Caco-2 (cell line): ENCODE data around the gene ANKLE1. TPM values are rescaled to one million over a fixed set of nuclear protein-coding genes. Genes with fewer than 3 reads are reported as not detected.

Experiments used
- BruUV-seq: library from RNA; stranded (reverse); fragments of 400-500 nt; replicated peaks from 2 replicates; lab custom pipeline; 2021; lab: Mats Ljungman, UMichigan
- CTCF ChIA-PET: fragments of 300-600 bp; sonication (Branson Sonifier 250); formaldehyde crosslinking; loops from one replicate; lab custom pipeline; 2022; ENCODE audit warnings: antibody characterized with exemption; lab: Charles Lee
- POLR2A ChIA-PET: fragments of 300-600 bp; sonication (Branson Sonifier 250); formaldehyde crosslinking; loops from one replicate; lab custom pipeline; 2022; ENCODE audit warnings: antibody characterized with exemption; lab: Charles Lee
- DNase-seq, 2 experiments: peaks; one replicate each; pipeline versions ENCODE4 v3.0.0 to v3.0.0-alpha.2; 2020 to 2022
- H3K27me3 ChIP-seq: replicated peaks from 2 replicates; pipeline ENCODE4 v1.6.0; 2011; ENCODE audit warnings: low read length; ENCODE audit not compliant: control insufficient read depth, insufficient read depth
- H3K36me3 ChIP-seq: 2 replicates; pipeline ENCODE4 v1.5.1; 2011; ENCODE audit warnings: low read length; ENCODE audit not compliant: control insufficient read depth, insufficient read depth
- H3K4me1 ChIP-seq: fragments of 250-450 bp; sonication (Bioruptor Pico); 2 replicates; pipeline ENCODE4 v1.5.1; 2020; ENCODE audit warnings: mild to moderate bottlenecking
- H3K4me3 ChIP-seq: 2 replicates; pipeline ENCODE4 v1.5.1; 2011; ENCODE audit warnings: low read depth, mild to moderate bottlenecking, control low read depth, low read length
- H3K9me3 ChIP-seq: fragments of 250-450 bp; sonication (Bioruptor Pico); 2 replicates; pipeline ENCODE4 v1.5.1; 2020; ENCODE audit warnings: mild to moderate bottlenecking, moderate library complexity
- H3K27ac Mint-ChIP-seq: one replicate; pipeline ENCODE4 v1.8.0; 2022; ENCODE audit warnings: mixed read lengths; ENCODE audit not compliant: unreplicated experiment
- H3K27me3 Mint-ChIP-seq: one replicate; pipeline ENCODE4 v1.8.0; 2022; ENCODE audit warnings: mixed read lengths; ENCODE audit not compliant: insufficient read depth, unreplicated experiment
- H3K36me3 Mint-ChIP-seq: one replicate; pipeline ENCODE4 v1.8.0; 2022; ENCODE audit warnings: mild to moderate bottlenecking, mixed read lengths; ENCODE audit not compliant: insufficient read depth, unreplicated experiment
- H3K4me1 Mint-ChIP-seq: one replicate; pipeline ENCODE4 v1.8.0; 2022; ENCODE audit warnings: low read depth, mixed read lengths; ENCODE audit not compliant: unreplicated experiment
- H3K4me3 Mint-ChIP-seq: one replicate; pipeline ENCODE4 v1.8.0; 2022; ENCODE audit warnings: mild to moderate bottlenecking, moderate library complexity, mixed read lengths; ENCODE audit not compliant: unreplicated experiment
- H3K9me3 Mint-ChIP-seq: one replicate; pipeline ENCODE4 v1.8.0; 2022; ENCODE audit warnings: mixed read lengths; ENCODE audit not compliant: unreplicated experiment
- CTCF ChIP-seq, 2 experiments: fragments of 200-600 bp in 1 of 2; IDR thresholded peaks; 1 replicate in 1 of 2; 2 replicates in 1 of 2; pipeline versions ENCODE4 v1.5.1 to v1.8.0; 2011 to 2022; ENCODE audit warnings: antibody characterized with exemption in 1 of 2, control low read depth in 1 of 2, inconsistent platforms in 1 of 2, low read depth in 1 of 2, low read length in 1 of 2, mild to moderate bottlenecking in 1 of 2, moderate library complexity in 1 of 2; ENCODE audit not compliant: insufficient read depth in 1 of 2, severe bottlenecking in 1 of 2, unreplicated experiment in 1 of 2
- intact Hi-C: fragments of 100-400 bp; cut with micrococcal nuclease; formaldehyde crosslinking; loops from one replicate; pipeline ENCODE4 v1.10.0; 2022; ENCODE audit not compliant: unreplicated experiment
- total RNA-seq: library from RNA; stranded (reverse); gene quantifications from 2 replicates; pipeline ENCODE4 v1.2.3, GENCODE V29; 2022

The ANKLE1 gene
- total RNA-seq, 1 experiment from 2014 or later: 14.3 TPM

GRCh38 chr19:17332677-17333581 is 51.2 kb downstream of the ANKLE1 start:
- BruUV-seq: no TSS peak
- peak overlapping the region; percentile 15 for H3K4me3 Mint-ChIP-seq
- H3K36me3 ChIP-seq: peaks cover 1% of the 10 kb centered on the region; the same call in 1 of the 2 replicates
- H3K27me3 ChIP-seq: no peaks in the 10 kb centered on the region
- H3K4me1 Mint-ChIP-seq: no peaks in the 10 kb centered on the region
- H3K9me3 Mint-ChIP-seq: no peaks in the 10 kb centered on the region
- POLR2A ChIA-PET: interaction anchor here (0.5 to 1.3 kb wide), 3 partner anchors 24 to 742 kb away, joined by 4 to 6 read pairs (median 4); partner anchors contain the start of gene DDA1
- no peaks in the 10 kb centered on the region for H3K9me3 ChIP-seq
- TF ChIP-seq CTCF (IDR thresholded peaks at IDR 0.05; ENCODE audit: insufficient read depth in 1 of 2, low read depth in 1 of 2, low read length in 1 of 2, severe bottlenecking in 1 of 2, unreplicated experiment in 1 of 2): no peak
- no peak overlapping the region for H3K27ac Mint-ChIP-seq
- no peak overlapping the region for H3K4me3 ChIP-seq
- CTCF ChIA-PET: interaction anchor here (0.6 to 1.2 kb wide), 2 partner anchors 41 to 1871 kb away, joined by 4 read pairs; no protein-coding TSS in a partner anchor
- DNase-seq: peak; percentile 72 to 88
- peaks cover 13% of the 10 kb centered on the region; the same call in 1 of the 2 replicates for H3K4me1 ChIP-seq
- intact Hi-C loops: no loop called here
- H3K27me3 Mint-ChIP-seq: no peaks in the 10 kb centered on the region
- H3K36me3 Mint-ChIP-seq: peaks cover 36% of the 10 kb centered on the region

GRCh38 chr19:17333611-17334413 is 52.1 kb downstream of the ANKLE1 start:
- intact Hi-C loops: no loop called here
- no peak for DNase-seq
- Mint-ChIP-seq H3K36me3 (peaks cover 42% of the 10 kb centered on the region), H3K27me3 (no peaks in the 10 kb centered on the region), H3K4me1 (no peaks in the 10 kb centered on the region), H3K9me3 (no peaks in the 10 kb centered on the region), H3K27ac (no peak overlapping the region), H3K4me3 (peak overlapping the region; percentile 91)
- Histone ChIP-seq H3K4me1 (peaks cover 19% of the 10 kb centered on the region; the same call in 1 of the 2 replicates), H3K4me3 (peak overlapping the region; percentile 74), H3K27me3 (no peaks in the 10 kb centered on the region), H3K36me3 (peaks cover 1% of the 10 kb centered on the region; the same call in 1 of the 2 replicates), H3K9me3 (no peaks in the 10 kb centered on the region)
- TF ChIP-seq CTCF (IDR thresholded peaks at IDR 0.05; ENCODE audit: insufficient read depth in 1 of 2, low read depth in 1 of 2, low read length in 1 of 2, severe bottlenecking in 1 of 2, unreplicated experiment in 1 of 2): no peak
- BruUV-seq: no TSS peak
- CTCF ChIA-PET: interaction anchor here (1.2 kb wide), 1 partner anchor 42 kb away, joined by 4 read pairs; no protein-coding TSS in a partner anchor
- POLR2A ChIA-PET: interaction anchor here (0.6 to 1.3 kb wide), 2 partner anchors 25 to 743 kb away, joined by 4 to 6 read pairs; partner anchors contain the start of gene DDA1
